H1 (cell line): ENCODE results near the gene LAIR1. TPM values are rescaled to one million over a fixed set of nuclear protein-coding genes. Genes with fewer than 3 reads are reported as not detected.

Experiments used
- CEBPB ChIP-seq: IDR thresholded peaks from 2 replicates; pipeline ENCODE4 v1.6.1; 2012; ENCODE audit warnings: low read depth, low read length
- CHD7 ChIP-seq: fragments of 300-600 bp; sonication (generic); IDR thresholded peaks from 2 replicates; pipeline ENCODE4 v1.7.1; 2012; ENCODE audit warnings: low read length, moderate library complexity, mild to moderate bottlenecking, inconsistent platforms; ENCODE audit not compliant: insufficient replicate concordance
- EZH2 ChIP-seq: fragments of 200-600 bp; sonication (generic); IDR thresholded peaks from 2 replicates; pipeline ENCODE4 v1.7.1; 2012; ENCODE audit warnings: low read depth, mild to moderate bottlenecking, moderate library complexity, low read length, inconsistent platforms; ENCODE audit not compliant: severe bottlenecking
- HDAC2 ChIP-seq, 2 experiments: fragments of 300-600 bp in 1 of 2; sonication (generic) in 1 of 2; IDR thresholded peaks; 2 replicates each; pipeline ENCODE4 v1.6.1; 2011 to 2012; ENCODE audit warnings: low read depth in 2 of 2, low read length in 2 of 2, mild to moderate bottlenecking in 2 of 2, moderate library complexity in 2 of 2, borderline replicate concordance in 1 of 2, inconsistent platforms in 1 of 2
- KDM1A ChIP-seq: fragments of 200-600, 300-600 bp; sonication (generic); IDR thresholded peaks from 2 replicates; pipeline ENCODE4 v1.7.1; 2016; ENCODE audit warnings: mild to moderate bottlenecking, low read length, borderline replicate concordance
- RNF2 ChIP-seq: fragments of 200-900, 300-1000 bp; sonication (generic); IDR thresholded peaks from 2 replicates; pipeline ENCODE4 v1.7.1; 2016; ENCODE audit warnings: borderline replicate concordance, low read depth, mild to moderate bottlenecking, antibody characterized with exemption, low read length; ENCODE audit not compliant: poor library complexity, severe bottlenecking; ENCODE audit errors: missing control alignments
- SAP30 ChIP-seq: fragments of 300-600 bp; sonication (generic); IDR thresholded peaks from 2 replicates; pipeline ENCODE4 v1.7.1; 2012; ENCODE audit warnings: low read length, moderate library complexity, mild to moderate bottlenecking, inconsistent platforms; ENCODE audit not compliant: insufficient read depth, insufficient replicate concordance
- SIRT6 ChIP-seq: IDR thresholded peaks from one replicate; pipeline ENCODE4 v1.7.1; 2012; ENCODE audit warnings: low read length, inconsistent platforms
- SP4 ChIP-seq: IDR thresholded peaks from 2 replicates; pipeline ENCODE4 v1.6.1; 2012; ENCODE audit warnings: low read length, inconsistent platforms
- TAF1 ChIP-seq: IDR thresholded peaks from 2 replicates; pipeline ENCODE4 v1.6.1; 2011; ENCODE audit warnings: mild to moderate bottlenecking, low read depth, low read length
- polyA plus RNA-seq, 7 experiments: library from polyadenylated mRNA; depleted of rRNA in 3 of 7; stranded (reverse) in 5 of 7; unstranded in 2 of 7; fragments of >200 nt in 5 of 7; fragments of 200-250 nt in 2 of 7; gene quantifications; 1 replicate in 5 of 7; 2 replicates in 1 of 7; 4 replicates in 1 of 7; pipeline versions ENCODE4 v1.2.1 to v1.2.3, GENCODE V29; 2011 to 2013; ENCODE audit warnings: missing spikeins in 2 of 7, mixed read lengths in 2 of 7
- total RNA-seq: library from RNA; stranded (reverse); fragmentation: NEBNext Ultra II Directional; extraction: Animal tissue kit (Norgen Biotek cat#: 25700); gene quantifications from 2 replicates; pipeline ENCODE4 v1.2.1, GENCODE V29; 2021

The LAIR1 gene
- total and polyA plus RNA-seq, 2 of the 8 experiments (the other 6 are each of a cell fraction or from before 2014, with no cell fraction given) = 0.18 TPM; not detected in 1

- no peak for TF ChIP-seq CHD7
- TF ChIP-seq SAP30 = no peak
- TF ChIP-seq SIRT6 = no peak
- no peak for TF ChIP-seq RNF2
- TF ChIP-seq TAF1 = no peak
- TF ChIP-seq CEBPB = no peak
- TF ChIP-seq KDM1A = no peak
- no peak for TF ChIP-seq SP4
- TF ChIP-seq EZH2 = no peak
- TF ChIP-seq HDAC2 (IDR thresholded peaks at IDR 0.05; ENCODE audit: borderline replicate concordance in 1 of 2, low read depth in 2 of 2, low read length in 2 of 2) = no peak
Measured at GRCh38 chr19:54408456-54409026, 43.8 kb upstream of the LAIR1 start (continued).
